GM12875 (cell line): ENCODE data around the gene LRRC1.

Experiments
- H3K4me3 ChIP-seq: one replicate; pipeline ENCODE4 v1.5.1; 2011; ENCODE audit warnings: low read depth, low read length, control low read depth
- CTCF ChIP-seq: IDR thresholded peaks from 2 replicates; pipeline ENCODE4 v1.5.1; 2011; ENCODE audit warnings: low read depth, mild to moderate bottlenecking, control low read depth, inconsistent platforms, low read length, moderate library complexity, borderline replicate concordance; ENCODE audit not compliant: insufficient read depth

LRRC1 gene

GRCh38 chr6:53925891-53926290 lies 131.1 kb downstream of the LRRC1 start:
- no peak overlapping the region for H3K4me3 ChIP-seq
- no peak for TF ChIP-seq CTCF

- TF ChIP-seq CTCF, result no peak
- H3K4me3 ChIP-seq, result no peak overlapping the region
These were observed 131.7 kb downstream of the LRRC1 start for GRCh38 chr6:53926505-53926904.

GRCh38 chr6:53928641-53929040 lies 133.8 kb downstream of the LRRC1 start:
- no peak for TF ChIP-seq CTCF
- no peak overlapping the region for H3K4me3 ChIP-seq

- no peak overlapping the region for H3K4me3 ChIP-seq
- TF ChIP-seq CTCF, result no peak
These were observed 134.4 kb downstream of the LRRC1 start for GRCh38 chr6:53929041-53929820.

- TF ChIP-seq CTCF, result no peak
- H3K4me3 ChIP-seq, result no peak overlapping the region
These were observed 135.0 kb downstream of the LRRC1 start for GRCh38 chr6:53929821-53930120.

- no peak for TF ChIP-seq CTCF
- no peak overlapping the region for H3K4me3 ChIP-seq
These were observed 135.5 kb downstream of the LRRC1 start for GRCh38 chr6:53930330-53930729.

- no peak overlapping the region for H3K4me3 ChIP-seq
- TF ChIP-seq CTCF, result no peak
These were observed 136.3 kb downstream of the LRRC1 start for GRCh38 chr6:53931086-53931485.
